Activated CD4-positive, alpha-beta T cell treated with anti-CD3 and anti-CD28 coated beads, Interleukin-10, Interleukin-2, amounts not matched to agents 100 ng/mL and 50 ng/mL, durations not matched to agents 16 hours and 8 hours (primary cell): ENCODE results near the gene TULP4.
"Not testable (repeated sequence)": the region's sequence is repeated elsewhere in the genome, so short reads cannot be mapped to it uniquely, and the experiment has no call there.

Experiments used
- DNase-seq: peaks from one replicate; pipeline ENCODE4 v3.0.0-alpha.2; 2020

Gene TULP4

DNA sequence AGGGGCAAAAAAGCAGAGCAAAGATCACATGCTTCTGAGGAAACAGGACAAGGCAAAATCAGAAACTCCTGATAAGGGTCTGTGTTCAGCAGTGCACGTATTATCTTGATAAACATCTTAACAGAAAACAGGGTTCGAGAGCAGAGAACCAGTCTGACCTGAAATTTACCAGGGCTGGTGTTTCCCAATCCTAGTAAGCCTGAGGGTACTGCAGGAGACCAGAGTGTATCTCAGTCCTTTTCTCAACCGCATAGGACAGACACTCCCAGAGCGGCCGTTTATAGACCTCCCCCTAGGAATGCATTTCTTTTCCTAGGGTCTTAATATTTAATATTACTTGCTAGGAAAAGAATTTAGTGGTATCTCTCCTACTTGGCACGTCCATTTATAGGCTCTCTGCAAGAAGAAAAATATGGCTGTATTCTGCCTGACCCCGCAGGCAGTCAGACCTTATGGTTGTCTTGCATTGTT lies 15.4 kb upstream of the TULP4 start:
- DNase-seq, result not testable (repeated sequence)

DNA sequence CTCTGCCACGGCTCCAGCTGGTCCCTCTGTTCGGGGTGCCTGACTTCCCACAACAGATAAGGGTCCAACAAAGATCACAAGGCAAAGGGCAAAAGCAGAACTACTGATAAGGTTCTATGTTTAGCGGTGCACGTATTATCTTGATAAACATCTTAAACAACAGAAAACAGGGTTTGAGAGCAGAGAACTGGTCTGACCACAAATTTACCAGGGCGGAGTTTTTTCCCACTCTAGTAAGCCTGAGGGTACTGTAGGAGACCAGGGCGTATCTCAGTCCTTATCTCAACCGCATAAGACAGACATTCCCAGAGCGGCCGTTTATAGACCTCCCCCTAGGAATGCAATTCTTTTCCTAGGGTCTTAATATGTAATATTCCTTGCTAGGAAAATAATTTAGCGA lies 14.6 kb upstream of the TULP4 start:
- not testable (repeated sequence) for DNase-seq

DNA sequence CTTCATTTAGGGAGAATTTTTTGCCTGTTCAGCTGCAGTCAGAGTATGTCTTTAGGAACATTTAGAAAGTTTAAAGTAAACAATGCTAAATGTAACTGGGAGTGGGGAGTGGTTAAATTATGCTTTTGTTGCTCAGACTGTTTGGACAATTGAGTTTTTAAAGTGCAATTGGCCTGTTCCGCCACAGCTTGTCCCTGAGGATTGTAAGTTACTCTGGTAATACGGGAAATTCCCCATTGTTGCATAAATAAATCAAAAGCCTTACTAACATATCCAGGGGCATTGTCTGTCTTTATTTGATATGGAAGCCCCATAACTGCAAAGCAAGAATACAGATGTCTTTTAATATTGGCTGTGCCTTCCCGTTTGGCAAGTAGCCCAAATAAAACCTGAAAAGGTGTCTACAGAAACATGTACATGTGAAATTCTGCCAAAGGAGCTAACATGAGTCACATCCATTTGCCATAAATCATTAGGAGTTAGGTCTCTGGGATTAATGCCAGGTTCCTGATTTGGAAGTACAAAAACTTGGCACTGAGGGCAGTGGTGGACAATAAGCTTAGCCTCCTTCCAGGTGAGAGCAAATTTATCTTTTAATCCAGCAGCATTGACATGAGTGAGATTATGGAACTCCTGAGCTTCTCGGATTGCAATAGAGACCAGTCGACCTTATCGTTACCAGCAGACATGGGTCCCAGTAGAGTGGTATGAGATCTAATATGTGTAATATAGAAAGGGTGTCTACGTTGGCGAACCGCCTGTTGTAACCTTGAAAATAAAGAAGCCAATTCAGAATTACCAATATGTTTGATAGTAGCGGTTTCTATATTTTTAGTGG lies 11.7 kb upstream of the TULP4 start:
- DNase-seq, result not testable (repeated sequence)

DNA sequence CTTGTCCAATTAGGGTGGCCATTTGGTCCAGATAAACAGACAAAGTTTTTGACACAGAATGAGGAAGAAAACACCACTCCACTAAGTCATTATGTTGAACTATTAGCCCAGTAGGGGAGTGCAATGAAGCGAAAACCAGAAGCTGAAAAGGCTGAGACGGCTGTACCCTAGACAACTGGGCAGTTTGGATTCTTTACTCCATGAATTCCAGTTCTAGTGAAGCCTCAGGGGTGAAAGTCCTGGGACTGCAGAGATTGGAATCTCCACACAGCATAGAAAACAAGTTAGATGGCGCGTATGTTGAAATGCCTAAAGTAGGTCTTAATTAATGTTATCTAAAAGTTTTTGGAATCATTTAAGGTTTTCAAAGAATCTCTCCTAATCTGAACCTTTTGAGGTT lies 10.7 kb upstream of the TULP4 start:
- not testable (repeated sequence) for DNase-seq

DNA sequence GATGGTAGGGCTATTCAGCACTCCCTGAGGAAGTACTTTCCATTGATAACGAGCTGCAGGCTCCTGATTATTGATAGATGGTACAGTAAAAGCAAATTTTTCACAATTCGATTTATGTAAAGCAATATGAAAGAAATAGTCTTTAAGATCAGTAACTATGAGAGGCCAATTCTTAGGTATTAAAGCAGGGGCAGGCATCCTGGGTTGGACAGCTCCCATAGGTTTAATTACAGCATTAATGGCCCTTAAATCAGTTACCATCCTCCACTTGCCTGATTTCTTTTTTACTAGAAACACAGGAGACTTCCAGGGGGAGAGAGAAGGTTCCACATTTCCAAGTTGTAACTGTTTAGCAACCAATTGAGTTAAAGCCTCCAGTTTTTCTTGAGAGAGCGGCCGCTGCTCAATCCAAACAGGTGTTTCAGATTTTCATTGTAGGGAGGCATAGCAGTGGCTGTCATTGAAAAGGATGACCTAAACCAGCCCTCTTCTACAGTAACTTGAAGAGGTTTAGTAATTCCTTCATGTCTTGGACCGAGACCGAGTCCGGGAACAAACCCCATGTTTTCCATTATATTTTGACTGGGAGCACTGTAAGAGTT lies 10.0 kb upstream of the TULP4 start:
- not testable (repeated sequence) for DNase-seq

DNA sequence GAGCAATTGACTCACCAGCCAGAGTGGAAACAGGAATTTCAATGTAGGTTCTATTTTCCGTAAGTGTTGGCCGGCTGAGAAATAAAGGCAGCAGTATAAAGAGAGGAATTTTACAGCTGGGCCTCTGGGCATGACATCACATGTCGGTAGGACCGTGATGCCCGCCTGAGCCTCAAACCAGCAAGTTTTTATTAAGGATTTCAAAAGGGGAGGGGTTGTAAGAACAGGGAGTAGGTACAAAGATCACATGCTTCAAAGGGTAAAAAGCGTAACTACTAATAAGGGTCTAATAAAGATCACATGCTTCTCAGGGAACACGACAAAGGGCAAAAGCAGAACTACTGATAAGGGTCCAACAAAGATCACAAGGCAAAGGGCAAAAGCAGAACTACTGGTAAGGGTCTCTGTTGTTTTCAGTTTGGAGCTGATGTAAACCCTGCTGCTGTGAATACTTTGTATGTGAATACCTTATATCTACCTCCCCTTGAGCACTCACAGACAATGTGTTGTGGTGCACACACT lies 9.0 kb upstream of the TULP4 start:
- no peak for DNase-seq

DNA sequence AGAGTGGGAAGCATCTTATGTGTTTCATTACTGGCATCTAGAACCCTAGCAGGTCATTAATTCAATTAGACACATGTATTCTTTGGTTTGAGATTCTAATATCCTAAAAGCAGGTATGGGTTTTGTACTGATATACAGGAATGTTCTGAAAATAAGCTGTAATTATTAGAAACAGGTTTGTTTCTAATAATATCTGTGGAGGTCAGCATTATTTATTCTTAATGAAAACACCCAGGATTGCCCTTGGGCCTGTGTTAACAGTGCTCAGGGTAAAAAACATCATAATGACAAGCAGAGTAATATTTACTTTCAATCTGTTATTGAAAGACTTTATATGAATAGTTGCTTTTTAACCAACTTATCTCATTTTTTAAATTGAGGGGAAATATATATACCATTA lies 8.0 kb upstream of the TULP4 start:
- no peak for DNase-seq

DNA sequence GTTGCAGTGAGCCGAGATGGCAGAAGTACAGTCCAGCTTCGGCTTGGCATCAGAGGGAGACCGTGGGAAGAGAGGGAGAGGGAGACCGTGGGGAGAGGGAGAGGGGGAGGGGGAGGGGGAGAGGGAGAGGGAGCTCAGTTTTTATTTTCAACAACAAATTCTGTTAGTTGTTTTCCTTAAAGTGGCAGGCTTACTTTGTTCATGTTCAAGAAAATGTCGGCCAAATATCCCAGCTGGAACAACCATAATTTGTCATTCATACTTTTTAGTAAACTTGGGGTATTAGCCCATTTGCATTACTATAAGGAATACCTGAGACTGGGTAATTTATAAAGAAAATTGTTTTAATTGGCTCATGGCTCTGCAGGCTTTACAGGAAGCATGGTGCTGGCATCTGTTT lies 2.5 kb upstream of the TULP4 start:
- DNase-seq, result no peak

DNA sequence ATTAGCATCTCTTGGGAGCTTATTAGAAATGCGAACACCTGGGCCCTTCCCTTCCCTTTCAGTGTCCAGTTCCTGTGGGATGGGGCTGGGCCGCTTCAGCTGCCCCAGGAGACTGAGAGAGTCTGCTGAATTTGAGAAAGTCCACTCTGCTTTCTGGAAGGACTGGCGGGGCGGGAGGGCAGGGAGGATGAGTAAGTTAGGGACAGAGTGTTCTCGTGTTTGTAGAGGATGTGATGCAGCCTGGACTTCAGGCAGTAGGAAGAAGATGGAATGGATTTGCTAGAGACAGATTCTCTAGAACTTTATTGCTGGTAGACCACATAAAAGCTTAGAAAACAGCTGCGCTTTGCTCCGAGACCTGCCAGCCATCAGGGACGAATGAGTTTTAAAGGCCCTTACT lies 1.1 kb upstream of the TULP4 start:
- DNase-seq, result no peak

DNA sequence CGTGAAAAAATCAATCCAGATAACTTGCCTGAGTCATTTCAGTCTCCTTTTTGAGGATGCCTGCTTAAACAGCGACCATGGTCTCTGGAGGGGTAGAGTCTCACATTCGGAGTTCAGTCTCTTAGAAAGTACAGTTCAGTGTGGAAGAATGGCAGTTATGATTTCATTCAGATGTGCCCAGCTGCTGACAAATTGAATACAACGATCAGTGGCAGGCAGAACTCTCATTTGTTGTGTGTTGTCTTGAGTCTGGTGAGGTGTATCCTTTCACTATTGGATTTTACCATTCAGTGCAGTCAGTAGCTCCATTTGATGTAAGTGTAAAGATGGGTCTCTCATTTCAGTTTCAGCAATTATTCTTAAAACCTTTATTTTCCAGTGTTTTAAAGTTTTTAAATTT lies 639 bp upstream of the TULP4 start:
- DNase-seq, result peak; percentile 34

DNA sequence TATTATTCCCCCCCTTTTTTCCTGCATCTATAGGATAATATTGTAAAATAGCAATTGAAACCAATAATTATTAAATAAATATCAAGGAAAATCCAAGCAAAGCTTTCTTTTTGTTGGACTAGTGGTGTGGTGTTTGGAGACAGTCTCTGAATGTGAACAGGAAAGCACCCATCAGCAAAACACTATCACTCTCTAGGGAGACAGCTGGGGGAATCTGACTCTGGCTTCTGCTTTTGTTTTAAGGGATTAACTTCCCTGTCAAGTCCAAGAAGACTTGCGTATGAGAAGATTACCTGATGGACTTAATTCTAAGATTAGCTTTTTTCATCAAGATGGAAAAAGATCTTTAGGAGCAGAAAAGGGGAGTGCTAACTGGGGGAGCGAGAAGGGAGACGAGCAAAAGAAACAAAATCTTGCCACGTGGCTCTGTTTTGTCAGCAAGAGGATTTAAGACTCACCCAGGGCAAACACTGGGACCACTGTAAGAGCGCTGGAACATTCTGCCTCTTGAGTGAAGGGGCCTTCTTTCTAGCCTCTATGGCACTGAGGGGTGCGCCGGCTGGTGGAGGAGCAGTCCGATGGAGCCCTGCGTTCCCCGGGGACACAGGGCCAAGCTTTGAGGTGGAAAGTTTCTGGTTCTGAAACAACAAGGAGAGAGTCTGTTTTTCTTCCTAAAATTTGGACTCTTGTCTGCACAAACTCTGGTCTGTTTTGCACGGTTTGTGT lies 570 bp downstream of the TULP4 start:
- DNase-seq, result no peak

DNA sequence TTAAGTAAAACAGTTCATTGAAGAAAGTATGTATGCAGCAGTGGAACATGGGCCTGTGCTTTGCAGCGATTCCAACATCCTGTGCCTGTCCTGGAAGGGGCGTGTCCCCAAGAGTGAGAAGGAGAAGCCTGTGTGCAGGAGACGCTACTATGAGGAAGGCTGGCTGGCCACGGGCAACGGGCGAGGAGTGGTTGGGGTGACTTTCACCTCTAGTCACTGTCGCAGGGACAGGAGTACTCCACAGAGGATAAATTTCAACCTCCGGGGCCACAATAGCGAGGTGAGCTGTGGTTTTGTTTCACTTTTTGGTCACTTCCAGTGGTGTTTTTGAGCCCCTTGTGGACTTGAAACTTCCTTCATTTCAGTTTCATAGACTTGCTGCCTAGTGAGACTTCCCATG lies 1.7 kb downstream of the TULP4 start:
- DNase-seq, result peak; percentile 31

DNA sequence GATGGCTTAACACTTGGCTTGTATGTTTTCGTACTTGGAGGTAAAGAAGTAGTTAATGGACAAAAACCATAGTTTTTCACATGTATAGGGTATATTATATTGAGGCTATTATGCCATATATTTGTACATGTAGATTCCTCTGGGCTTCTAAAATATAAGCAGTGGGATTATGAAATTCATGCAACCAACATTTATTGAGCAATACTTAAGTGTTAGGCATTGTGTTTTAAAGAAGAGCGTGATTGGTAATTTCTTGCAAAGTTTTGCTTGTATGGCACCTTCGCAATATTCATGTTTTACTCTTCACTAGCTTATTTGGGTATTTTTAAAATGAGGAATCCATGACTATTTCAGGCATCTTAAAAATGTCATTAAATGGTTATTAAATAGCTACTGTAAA lies 2.5 kb downstream of the TULP4 start:
- no peak for DNase-seq

DNA sequence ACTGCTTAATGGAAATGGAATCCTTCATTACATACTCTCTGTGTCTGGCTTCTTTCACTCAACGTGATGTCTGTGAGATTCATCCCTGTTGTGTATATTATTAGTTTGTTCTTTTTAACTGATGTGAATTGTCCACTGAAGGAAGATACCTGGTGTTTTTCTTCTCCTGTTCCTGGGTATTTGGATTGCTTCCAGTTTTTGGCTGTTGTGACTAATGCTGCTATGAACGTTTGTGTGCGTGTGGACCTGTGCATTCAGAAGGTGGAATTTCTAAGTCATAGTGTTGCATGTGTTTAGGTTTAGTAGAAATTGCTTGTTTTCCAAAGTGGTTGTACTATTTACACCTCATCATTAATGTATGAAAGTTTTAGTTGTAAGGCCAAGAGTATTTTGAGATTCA lies 3.8 kb downstream of the TULP4 start:
- DNase-seq, result no peak

DNA sequence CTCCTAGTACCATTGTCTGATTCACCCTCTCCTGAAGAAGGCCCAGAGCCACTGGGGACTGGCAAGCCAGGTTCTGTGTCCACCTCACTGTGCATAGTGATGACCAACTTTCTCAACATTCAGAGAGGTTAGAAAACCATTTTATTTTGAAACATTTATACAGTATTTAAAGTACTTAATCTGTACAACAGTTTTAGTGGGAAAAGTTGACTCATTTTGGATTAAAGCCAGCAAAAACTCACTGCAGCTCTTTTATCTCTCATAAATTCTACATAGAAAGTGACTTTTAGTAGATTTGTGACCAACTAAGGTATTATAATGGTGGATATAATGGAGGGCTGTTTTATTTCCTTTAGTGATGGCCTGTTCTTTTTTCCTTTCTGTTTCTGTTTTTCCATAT lies 9.7 kb downstream of the TULP4 start:
- no peak for DNase-seq

DNA sequence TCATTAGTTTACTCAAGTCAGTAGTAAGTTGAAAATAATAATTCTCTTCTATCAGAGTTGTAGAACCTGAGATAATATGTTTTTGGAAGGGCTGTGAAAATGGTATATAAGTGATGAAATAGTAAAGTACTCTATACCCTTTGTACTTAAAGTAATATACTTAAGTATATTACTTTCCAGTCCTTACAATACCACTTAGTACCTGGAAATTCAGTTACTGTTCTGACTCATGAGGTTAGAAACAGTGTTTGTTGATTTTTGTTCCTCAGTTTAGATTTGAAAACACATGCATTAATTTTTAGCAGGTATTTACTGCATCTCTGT lies 10.1 kb downstream of the TULP4 start:
- DNase-seq, result peak; percentile 34

DNA sequence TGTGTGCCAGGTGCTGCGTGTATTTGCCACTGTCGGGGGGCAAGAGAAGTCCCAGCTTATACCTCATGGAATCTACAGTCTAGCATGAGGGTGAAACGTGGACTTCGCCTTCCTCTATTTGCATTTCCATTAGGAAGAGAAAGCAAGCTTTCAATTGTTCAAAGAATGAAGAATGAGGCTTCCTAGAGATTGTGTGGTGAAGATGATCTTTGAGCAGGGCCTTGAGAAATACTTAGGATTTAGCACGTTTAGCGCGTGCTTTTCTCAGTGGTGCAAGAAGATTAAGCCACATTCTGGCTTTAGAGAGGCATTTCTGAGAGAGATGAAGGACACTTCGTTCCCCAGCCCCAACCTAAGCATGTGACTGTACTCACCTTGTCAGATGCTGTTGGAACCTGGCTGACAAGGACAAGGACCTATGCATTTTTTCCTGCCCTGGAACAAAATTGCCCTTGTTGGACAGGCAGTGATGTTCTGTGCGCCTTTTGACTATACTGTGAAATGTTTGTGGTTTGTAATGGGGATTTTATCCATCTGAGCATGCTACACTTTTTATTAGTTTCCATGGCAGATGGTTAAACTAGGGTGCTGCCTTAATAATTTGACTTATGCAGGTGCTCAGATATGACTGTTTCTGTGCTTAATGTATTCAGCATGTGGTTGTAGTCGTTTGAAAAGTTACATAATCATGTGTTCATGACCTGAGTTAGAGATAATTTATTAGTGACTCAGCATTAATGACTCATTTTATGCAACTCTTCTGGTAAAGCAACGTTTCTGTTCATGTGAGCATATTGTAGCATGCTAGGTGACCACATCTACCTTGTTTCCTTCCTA lies 10.7 kb downstream of the TULP4 start:
- peak; percentile 44 for DNase-seq

DNA sequence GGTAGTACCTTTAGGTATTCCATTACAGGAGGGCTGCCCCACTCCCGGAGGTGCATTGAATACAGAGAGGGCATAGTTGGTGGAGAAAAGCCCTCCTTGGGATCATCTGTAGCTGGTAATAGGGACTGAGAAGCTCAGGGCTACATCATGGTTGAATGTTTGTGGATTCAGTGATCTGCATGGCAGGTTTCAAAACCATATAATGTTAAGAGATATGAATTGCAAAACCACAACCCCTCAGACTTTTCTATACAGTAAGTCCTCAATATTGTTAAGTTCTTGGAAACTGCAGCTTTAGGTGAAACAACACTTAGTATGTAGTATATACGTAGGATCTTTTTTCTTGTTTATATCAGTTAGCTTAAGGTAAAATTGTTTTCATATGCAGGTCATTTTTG lies 11.3 kb downstream of the TULP4 start:
- peak; percentile 44 for DNase-seq

DNA sequence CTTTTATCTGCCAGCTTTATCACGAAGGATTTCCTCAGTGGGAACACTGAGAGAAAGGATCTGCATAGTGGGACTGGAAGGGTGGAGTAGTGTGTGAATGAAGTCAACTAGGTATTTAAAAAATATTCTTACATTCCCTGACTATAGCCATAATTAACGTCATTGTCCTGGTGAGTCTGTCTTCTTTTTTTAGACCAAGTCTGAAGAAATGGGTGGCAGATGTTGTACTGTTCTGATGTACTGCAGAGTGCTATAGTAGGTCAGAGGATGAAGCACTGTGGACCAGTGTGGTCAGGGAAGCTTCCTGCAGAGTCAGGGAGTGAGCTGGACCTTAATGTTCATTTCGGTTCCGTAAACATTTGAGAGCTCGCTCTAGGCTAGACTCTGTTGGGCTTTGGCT lies 11.9 kb downstream of the TULP4 start:
- DNase-seq, result no peak

DNA sequence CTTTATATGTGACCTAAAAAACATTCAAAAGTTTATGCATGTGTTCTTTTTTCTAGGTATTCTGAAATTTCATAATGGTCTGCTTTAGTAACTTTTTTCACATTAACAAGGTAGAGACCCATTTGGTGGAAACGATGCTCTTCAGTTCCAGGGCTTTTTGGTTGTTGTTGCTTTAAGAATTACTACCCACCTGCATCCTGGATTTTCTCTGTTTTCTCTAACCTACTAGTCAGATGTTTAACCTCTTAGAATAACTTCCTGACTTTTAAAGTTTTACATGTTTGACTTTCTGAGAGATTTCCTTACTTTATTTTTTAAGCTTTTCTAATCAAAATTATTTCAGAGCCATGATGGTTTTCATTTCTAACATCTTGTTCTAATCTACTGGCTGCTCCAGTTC lies 14.9 kb downstream of the TULP4 start:
- DNase-seq, result no peak

DNA sequence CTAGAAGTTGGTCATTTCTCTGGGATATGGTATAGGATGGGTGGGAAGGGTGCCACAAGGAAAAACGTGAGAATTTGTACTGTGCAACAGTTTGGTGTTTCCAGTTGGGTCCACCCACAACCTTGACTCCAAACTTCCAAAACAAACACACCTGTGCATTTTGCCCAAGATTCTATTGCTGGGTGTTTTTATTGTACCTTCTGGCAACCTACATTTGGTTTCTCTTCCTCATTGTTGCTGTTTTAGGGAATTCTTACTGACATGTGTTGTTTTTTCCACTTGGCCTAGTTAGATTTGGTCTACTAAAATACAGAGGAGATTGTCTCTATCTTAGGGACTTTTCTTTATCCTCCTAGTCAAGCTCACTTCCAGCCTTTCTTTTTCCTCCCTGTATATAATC lies 16.7 kb downstream of the TULP4 start:
- DNase-seq, result no peak

DNA sequence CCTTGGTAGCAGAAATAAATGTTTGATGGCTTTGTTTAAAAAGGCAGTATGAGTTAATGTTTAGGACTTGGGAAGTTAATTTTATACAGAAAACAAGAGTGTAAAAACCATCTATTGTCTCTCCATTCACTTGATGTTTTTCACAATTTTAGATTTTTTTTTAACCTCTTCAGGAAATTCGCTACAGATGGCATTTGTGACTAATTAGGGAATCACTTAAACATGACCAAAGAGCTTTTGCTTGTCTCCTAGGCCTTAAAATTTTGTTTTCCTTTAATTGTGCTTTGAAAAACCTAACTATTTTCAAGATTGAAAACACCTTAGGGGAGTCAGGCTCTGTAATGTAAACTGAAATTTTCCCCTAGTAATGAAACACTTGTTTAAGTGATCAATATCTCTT lies 17.3 kb downstream of the TULP4 start:
- no peak for DNase-seq

DNA sequence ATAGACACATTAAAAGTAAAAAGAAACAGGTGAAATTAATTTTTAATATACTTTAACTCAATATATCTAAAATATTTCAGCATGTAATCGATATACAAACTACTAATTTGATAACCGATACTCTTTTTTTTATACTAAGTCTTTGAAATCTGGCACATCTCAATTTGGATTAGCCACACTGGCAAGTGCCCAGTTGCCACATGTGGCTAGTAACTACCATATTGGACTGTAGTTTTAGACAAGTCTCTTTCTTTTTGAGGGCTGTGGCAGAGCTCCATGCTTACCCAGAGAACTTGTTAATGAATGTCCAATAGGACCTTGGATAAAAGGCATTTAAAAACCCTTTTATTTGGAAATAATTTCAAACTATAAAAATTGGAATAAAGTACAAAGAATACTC lies 17.8 kb downstream of the TULP4 start:
- DNase-seq, result no peak
